HepG2 (cell line): ENCODE measurements around the gene MYCBPAP. TPM values are rescaled to one million over a fixed set of nuclear protein-coding genes. Genes with fewer than 3 reads are reported as not detected.

Experiments
- BORCS8-MEF2B ChIP-seq: sonication (generic); formaldehyde crosslinking; IDR thresholded peaks from 2 replicates; pipeline ENCODE4 v1.8.0; 2022; ENCODE audit warnings: mild to moderate bottlenecking, missing genetic modification reagents
- GPN1 ChIP-seq: sonication (generic); formaldehyde crosslinking; IDR thresholded peaks from 2 replicates; pipeline ENCODE4 v1.5.1; 2020; ENCODE audit warnings: missing genetic modification reagents, borderline replicate concordance
- HNRNPL ChIP-seq: fragments of 200-400 bp; formaldehyde crosslinking; IDR thresholded peaks from 2 replicates; pipeline ENCODE4 v1.6.1; 2017; ENCODE audit warnings: mild to moderate bottlenecking, low read depth, low read length
- SIN3B ChIP-seq: fragments of 150-350 bp; IDR thresholded peaks from 2 replicates; pipeline ENCODE4 v1.6.1; 2014; ENCODE audit warnings: low read length
- SOX5 ChIP-seq: IDR thresholded peaks from 2 replicates; pipeline ENCODE4 v1.6.1; 2016; ENCODE audit warnings: borderline replicate concordance
- YEATS4 ChIP-seq: sonication (generic); formaldehyde crosslinking; IDR thresholded peaks from 2 replicates; pipeline ENCODE4 v1.4.0; 2020; ENCODE audit warnings: missing genetic modification reagents, borderline replicate concordance
- ZMYM2 ChIP-seq: sonication (generic); formaldehyde crosslinking; IDR thresholded peaks from 2 replicates; pipeline ENCODE4 v1.8.0; 2022; ENCODE audit warnings: mild to moderate bottlenecking, missing genetic modification reagents
- ZNF33A ChIP-seq: sonication (generic); formaldehyde crosslinking; IDR thresholded peaks from 2 replicates; pipeline ENCODE4 v1.5.1; 2020; ENCODE audit warnings: missing genetic modification reagents, mild to moderate bottlenecking, moderate library complexity, borderline replicate concordance
- ZNF432 ChIP-seq: sonication (generic); formaldehyde crosslinking; IDR thresholded peaks from 2 replicates; pipeline ENCODE4 v1.5.0; 2020; ENCODE audit warnings: missing genetic modification reagents, mild to moderate bottlenecking, borderline replicate concordance
- ZNF550 ChIP-seq: sonication (generic); formaldehyde crosslinking; IDR thresholded peaks from 2 replicates; pipeline ENCODE4 v1.4.0; 2020; ENCODE audit warnings: mild to moderate bottlenecking, missing genetic modification reagents, borderline replicate concordance
- polyA plus RNA-seq, 8 experiments: library from polyadenylated mRNA; depleted of rRNA in 3 of 8; stranded (reverse) in 7 of 8; unstranded in 1 of 8; fragments of >200 nt; fragmentation: Illumina TruSeq in 4 of 8; extraction: Trizol in 4 of 8; gene quantifications; 2 replicates each; pipeline versions ENCODE4 v1.2.1 to v1.2.3, GENCODE V29; 2011 to 2016; ENCODE audit warnings: low read depth in 4 of 8, missing spikeins in 1 of 8, mixed read lengths in 1 of 8; ENCODE audit not compliant: insufficient read depth in 1 of 8
- total RNA-seq, 5 experiments: library from RNA; depleted of rRNA; stranded (reverse); fragments of >200 nt; fragmentation: Illumina TruSeq; extraction: Trizol; gene quantifications; 2 replicates each; pipeline ENCODE4 v1.2.3, GENCODE V29; 2016; ENCODE audit warnings: low read depth in 1 of 5
- TF ChIP-seq, protein P1 (sequence below): sonication (generic); formaldehyde crosslinking; IDR thresholded peaks from 2 replicates; pipeline ENCODE4 v1.4.0; 2020; ENCODE audit warnings: missing genetic modification reagents
- TF ChIP-seq, protein P2 (sequence below): sonication (generic); formaldehyde crosslinking; IDR thresholded peaks from 2 replicates; pipeline ENCODE4 v1.8.1; 2023; ENCODE audit warnings: mild to moderate bottlenecking, missing genetic modification reagents
- TF ChIP-seq, protein P3 (sequence below): sonication (generic); formaldehyde crosslinking; IDR thresholded peaks from 2 replicates; pipeline ENCODE4 v1.9.0; 2021; ENCODE audit warnings: mild to moderate bottlenecking, missing genetic modification reagents
- TF ChIP-seq, protein P4 (sequence below): sonication (generic); formaldehyde crosslinking; IDR thresholded peaks from 2 replicates; pipeline ENCODE4 v1.4.0; 2020; ENCODE audit warnings: missing genetic modification reagents
- TF ChIP-seq, protein P5 (sequence below), 2 experiments: sonication (generic) in 1 of 2; formaldehyde crosslinking in 1 of 2; IDR thresholded peaks; 2 replicates each; pipeline versions ENCODE4 v1.4.0 to v1.6.1; 2018 to 2020; ENCODE audit warnings: missing genetic modification reagents in 2 of 2, borderline replicate concordance in 1 of 2, low read depth in 1 of 2, mild to moderate bottlenecking in 1 of 2, missing biosample characterization in 1 of 2

The MYCBPAP gene
- total and polyA plus RNA-seq, 2 of the 13 experiments (the other 11 are each of a cell fraction or from before 2014, with no cell fraction given) = 0.22 to 0.24 TPM

DNA sequence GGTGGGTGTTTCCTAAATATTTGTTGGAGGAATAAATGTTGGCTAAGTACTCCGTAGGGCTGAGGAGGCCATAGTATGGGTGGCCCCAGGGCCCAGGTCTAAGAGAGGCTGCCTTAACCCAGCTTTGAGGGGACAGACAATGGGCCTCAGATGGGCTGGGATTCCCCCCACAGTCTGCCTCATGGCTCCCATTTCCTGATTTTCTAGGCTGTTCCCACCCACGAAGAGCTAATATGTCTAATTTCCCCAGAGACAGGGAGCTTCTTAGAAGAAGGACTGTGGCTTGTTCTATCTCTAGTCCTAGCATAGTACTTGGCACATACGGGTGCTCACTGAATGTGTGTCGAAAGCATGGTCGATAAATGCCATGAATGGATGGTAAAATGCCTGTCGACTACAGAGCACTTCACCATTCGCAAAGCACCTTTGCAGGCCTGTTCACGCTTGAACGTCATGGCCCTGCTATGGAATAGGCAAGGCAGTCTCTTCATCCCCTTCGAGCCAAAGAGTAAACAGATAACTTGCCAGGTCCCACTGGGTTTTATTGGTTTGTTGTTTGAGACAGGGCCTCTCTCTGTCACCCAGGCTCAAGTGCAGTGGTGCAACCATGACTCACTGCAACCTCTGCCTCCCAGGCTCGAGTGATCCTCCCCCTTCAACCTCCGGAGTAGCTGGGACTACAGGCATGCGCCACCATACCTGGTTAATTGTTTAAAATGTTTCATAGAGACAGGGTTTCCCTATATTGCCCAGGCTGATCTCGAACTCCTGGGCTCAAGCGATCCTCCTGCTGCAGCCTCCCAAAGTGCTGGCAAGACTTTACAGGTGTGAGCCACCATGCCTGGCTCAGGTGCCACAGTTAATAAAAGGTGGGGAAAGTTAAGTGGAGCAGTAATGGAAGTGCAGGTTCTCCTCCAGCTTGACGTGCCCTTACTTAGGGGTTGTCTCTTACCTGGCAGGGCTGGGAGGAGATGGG, 49.2 kb upstream of the MYCBPAP start (continued):
- TF ChIP-seq, protein P1, sequence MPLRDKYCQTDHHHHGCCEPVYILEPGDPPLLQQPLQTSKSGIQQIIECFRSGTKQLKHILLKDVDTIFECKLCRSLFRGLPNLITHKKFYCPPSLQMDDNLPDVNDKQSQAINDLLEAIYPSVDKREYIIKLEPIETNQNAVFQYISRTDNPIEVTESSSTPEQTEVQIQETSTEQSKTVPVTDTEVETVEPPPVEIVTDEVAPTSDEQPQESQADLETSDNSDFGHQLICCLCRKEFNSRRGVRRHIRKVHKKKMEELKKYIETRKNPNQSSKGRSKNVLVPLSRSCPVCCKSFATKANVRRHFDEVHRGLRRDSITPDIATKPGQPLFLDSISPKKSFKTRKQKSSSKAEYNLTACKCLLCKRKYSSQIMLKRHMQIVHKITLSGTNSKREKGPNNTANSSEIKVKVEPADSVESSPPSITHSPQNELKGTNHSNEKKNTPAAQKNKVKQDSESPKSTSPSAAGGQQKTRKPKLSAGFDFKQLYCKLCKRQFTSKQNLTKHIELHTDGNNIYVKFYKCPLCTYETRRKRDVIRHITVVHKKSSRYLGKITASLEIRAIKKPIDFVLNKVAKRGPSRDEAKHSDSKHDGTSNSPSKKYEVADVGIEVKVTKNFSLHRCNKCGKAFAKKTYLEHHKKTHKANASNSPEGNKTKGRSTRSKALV (CRISPR knock-in tag) = peak; percentile 53; the same call in 1 of the 2 replicates
- TF ChIP-seq GPN1 (CRISPR knock-in tag) = no peak
- TF ChIP-seq ZNF33A (CRISPR knock-in tag) = no peak
- peak; percentile 48; the same call in 1 of the 2 replicates for TF ChIP-seq BORCS8-MEF2B
- TF ChIP-seq, protein P2, sequence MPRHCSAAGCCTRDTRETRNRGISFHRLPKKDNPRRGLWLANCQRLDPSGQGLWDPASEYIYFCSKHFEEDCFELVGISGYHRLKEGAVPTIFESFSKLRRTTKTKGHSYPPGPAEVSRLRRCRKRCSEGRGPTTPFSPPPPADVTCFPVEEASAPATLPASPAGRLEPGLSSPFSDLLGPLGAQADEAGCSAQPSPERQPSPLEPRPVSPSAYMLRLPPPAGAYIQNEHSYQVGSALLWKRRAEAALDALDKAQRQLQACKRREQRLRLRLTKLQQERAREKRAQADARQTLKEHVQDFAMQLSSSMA (CRISPR knock-in tag) = no peak
- TF ChIP-seq ZNF432 (CRISPR knock-in tag) = no peak
- TF ChIP-seq, protein P3, sequence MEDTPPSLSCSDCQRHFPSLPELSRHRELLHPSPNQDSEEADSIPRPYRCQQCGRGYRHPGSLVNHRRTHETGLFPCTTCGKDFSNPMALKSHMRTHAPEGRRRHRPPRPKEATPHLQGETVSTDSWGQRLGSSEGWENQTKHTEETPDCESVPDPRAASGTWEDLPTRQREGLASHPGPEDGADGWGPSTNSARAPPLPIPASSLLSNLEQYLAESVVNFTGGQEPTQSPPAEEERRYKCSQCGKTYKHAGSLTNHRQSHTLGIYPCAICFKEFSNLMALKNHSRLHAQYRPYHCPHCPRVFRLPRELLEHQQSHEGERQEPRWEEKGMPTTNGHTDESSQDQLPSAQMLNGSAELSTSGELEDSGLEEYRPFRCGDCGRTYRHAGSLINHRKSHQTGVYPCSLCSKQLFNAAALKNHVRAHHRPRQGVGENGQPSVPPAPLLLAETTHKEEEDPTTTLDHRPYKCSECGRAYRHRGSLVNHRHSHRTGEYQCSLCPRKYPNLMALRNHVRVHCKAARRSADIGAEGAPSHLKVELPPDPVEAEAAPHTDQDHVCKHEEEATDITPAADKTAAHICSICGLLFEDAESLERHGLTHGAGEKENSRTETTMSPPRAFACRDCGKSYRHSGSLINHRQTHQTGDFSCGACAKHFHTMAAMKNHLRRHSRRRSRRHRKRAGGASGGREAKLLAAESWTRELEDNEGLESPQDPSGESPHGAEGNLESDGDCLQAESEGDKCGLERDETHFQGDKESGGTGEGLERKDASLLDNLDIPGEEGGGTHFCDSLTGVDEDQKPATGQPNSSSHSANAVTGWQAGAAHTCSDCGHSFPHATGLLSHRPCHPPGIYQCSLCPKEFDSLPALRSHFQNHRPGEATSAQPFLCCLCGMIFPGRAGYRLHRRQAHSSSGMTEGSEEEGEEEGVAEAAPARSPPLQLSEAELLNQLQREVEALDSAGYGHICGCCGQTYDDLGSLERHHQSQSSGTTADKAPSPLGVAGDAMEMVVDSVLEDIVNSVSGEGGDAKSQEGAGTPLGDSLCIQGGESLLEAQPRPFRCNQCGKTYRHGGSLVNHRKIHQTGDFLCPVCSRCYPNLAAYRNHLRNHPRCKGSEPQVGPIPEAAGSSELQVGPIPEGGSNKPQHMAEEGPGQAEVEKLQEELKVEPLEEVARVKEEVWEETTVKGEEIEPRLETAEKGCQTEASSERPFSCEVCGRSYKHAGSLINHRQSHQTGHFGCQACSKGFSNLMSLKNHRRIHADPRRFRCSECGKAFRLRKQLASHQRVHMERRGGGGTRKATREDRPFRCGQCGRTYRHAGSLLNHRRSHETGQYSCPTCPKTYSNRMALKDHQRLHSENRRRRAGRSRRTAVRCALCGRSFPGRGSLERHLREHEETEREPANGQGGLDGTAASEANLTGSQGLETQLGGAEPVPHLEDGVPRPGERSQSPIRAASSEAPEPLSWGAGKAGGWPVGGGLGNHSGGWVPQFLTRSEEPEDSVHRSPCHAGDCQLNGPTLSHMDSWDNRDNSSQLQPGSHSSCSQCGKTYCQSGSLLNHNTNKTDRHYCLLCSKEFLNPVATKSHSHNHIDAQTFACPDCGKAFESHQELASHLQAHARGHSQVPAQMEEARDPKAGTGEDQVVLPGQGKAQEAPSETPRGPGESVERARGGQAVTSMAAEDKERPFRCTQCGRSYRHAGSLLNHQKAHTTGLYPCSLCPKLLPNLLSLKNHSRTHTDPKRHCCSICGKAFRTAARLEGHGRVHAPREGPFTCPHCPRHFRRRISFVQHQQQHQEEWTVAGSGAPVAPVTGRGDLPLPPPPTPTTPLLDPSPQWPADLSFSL (CRISPR knock-in tag) = no peak
- TF ChIP-seq, protein P4, sequence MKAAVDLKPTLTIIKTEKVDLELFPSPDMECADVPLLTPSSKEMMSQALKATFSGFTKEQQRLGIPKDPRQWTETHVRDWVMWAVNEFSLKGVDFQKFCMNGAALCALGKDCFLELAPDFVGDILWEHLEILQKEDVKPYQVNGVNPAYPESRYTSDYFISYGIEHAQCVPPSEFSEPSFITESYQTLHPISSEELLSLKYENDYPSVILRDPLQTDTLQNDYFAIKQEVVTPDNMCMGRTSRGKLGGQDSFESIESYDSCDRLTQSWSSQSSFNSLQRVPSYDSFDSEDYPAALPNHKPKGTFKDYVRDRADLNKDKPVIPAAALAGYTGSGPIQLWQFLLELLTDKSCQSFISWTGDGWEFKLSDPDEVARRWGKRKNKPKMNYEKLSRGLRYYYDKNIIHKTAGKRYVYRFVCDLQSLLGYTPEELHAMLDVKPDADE (CRISPR knock-in tag) = no peak
- TF ChIP-seq, protein P5, sequence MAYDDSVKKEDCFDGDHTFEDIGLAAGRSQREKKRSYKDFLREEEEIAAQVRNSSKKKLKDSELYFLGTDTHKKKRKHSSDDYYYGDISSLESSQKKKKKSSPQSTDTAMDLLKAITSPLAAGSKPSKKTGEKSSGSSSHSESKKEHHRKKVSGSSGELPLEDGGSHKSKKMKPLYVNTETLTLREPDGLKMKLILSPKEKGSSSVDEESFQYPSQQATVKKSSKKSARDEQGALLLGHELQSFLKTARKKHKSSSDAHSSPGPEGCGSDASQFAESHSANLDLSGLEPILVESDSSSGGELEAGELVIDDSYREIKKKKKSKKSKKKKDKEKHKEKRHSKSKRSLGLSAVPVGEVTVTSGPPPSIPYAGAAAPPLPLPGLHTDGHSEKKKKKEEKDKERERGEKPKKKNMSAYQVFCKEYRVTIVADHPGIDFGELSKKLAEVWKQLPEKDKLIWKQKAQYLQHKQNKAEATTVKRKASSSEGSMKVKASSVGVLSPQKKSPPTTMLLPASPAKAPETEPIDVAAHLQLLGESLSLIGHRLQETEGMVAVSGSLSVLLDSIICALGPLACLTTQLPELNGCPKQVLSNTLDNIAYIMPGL (CRISPR knock-in tag; IDR thresholded peaks at IDR 0.05; ENCODE audit: borderline replicate concordance in 1 of 2, low read depth in 1 of 2) = peak in 1 of 2 experiments; percentile 61; a peak in 2 of 4 replicates
- TF ChIP-seq SIN3B = no peak
- peak; percentile 75; the same call in 1 of the 2 replicates for TF ChIP-seq SOX5 (CRISPR knock-in tag)
- TF ChIP-seq HNRNPL = no peak
- TF ChIP-seq YEATS4 (CRISPR knock-in tag) = peak; percentile 47; the same call in 1 of the 2 replicates
- TF ChIP-seq ZNF550 (CRISPR knock-in tag) = no peak
- no peak for TF ChIP-seq ZMYM2 (CRISPR knock-in tag)
